CD14-positive monocyte (primary cell): ENCODE measurements around the gene NME1. TPM values are rescaled to one million over a fixed set of nuclear protein-coding genes. Genes with fewer than 3 reads are reported as not detected.
"Not testable (repeated sequence)": the region's sequence is repeated elsewhere in the genome, so short reads cannot be mapped to it uniquely, and the experiment has no call there.

Experiments used
- DNase-seq, 3 donors: peaks; one replicate each; pipeline ENCODE4 v3.0.0-alpha.2; 2011 to 2022
- H2AFZ ChIP-seq: 2 replicates; pipeline ENCODE4 v1.6.0; 2012; ENCODE audit warnings: mild to moderate bottlenecking, low read depth, low read length, inconsistent platforms; ENCODE audit not compliant: insufficient read depth, poor library complexity, severe bottlenecking
- H3K27ac ChIP-seq, 2 donors: 1 replicate in 1 of 2; 2 replicates in 1 of 2; pipeline ENCODE4 v1.5.1; 2012 to 2013; ENCODE audit warnings: low read length in 2 of 2, control low read depth in 1 of 2, inconsistent platforms in 1 of 2, low read depth in 1 of 2, mild to moderate bottlenecking in 1 of 2
- H3K27me3 ChIP-seq, 2 donors: one replicate each; pipeline versions ENCODE4 v1.6.0 to v1.6.1; 2011 to 2013; ENCODE audit warnings: low read length in 2 of 2; ENCODE audit not compliant: control insufficient read depth in 2 of 2, insufficient read depth in 2 of 2
- H3K36me3 ChIP-seq, 2 donors: replicated peaks in 1 of 2; 1 replicate in 1 of 2; 2 replicates in 1 of 2; pipeline versions ENCODE4 v1.5.1 to v1.6.1; 2012 to 2013; ENCODE audit warnings: low read length in 2 of 2, control low read depth in 1 of 2, inconsistent platforms in 1 of 2, mild to moderate bottlenecking in 1 of 2; ENCODE audit not compliant: insufficient read depth in 2 of 2, control insufficient read depth in 1 of 2
- H3K4me1 ChIP-seq, 2 donors: 1 replicate in 1 of 2; 2 replicates in 1 of 2; pipeline versions ENCODE4 v1.5.1 to v1.6.1; 2012 to 2013; ENCODE audit warnings: low read length in 2 of 2, control low read depth in 1 of 2, inconsistent platforms in 1 of 2, mild to moderate bottlenecking in 1 of 2, moderate library complexity in 1 of 2; ENCODE audit not compliant: insufficient read depth in 2 of 2, control insufficient read depth in 1 of 2
- H3K4me2 ChIP-seq: replicated peaks from 2 replicates; pipeline ENCODE3; 2012; ENCODE audit warnings: low read length, moderate library complexity, mild to moderate bottlenecking; ENCODE audit not compliant: poor library complexity, severe bottlenecking; ENCODE audit errors: extremely low read depth
- H3K4me3 ChIP-seq, 3 experiments: fragments of 200-600 bp in 1 of 3; sonication (generic) in 1 of 3; replicated peaks in 1 of 3; 1 replicate in 2 of 3; 2 replicates in 1 of 3; pipeline ENCODE4 v1.5.1; 2011 to 2013; ENCODE audit warnings: low read length in 3 of 3, mild to moderate bottlenecking in 3 of 3, control low read depth in 2 of 3, low read depth in 2 of 3, inconsistent platforms in 1 of 3, moderate library complexity in 1 of 3
- H3K79me2 ChIP-seq: 2 replicates; pipeline ENCODE4 v1.6.0; 2012; ENCODE audit warnings: mild to moderate bottlenecking, control low read depth, inconsistent platforms, low read length, moderate library complexity; ENCODE audit not compliant: insufficient read depth
- H3K9ac ChIP-seq: 2 replicates; pipeline ENCODE4 v1.6.0; 2017; ENCODE audit warnings: low read length, mild to moderate bottlenecking; ENCODE audit not compliant: insufficient read depth, poor library complexity, severe bottlenecking
- H3K9me3 ChIP-seq, 2 donors: replicated peaks in 1 of 2; 1 replicate in 1 of 2; 2 replicates in 1 of 2; pipeline versions ENCODE4 v1.5.1 to v1.6.1; 2012 to 2013; ENCODE audit warnings: low read length in 2 of 2, control low read depth in 1 of 2; ENCODE audit not compliant: control insufficient read depth in 1 of 2, insufficient read depth in 1 of 2
- H4K20me1 ChIP-seq: 2 replicates; pipeline ENCODE4 v1.6.0; 2012; ENCODE audit warnings: mild to moderate bottlenecking, low read length, control low read depth, moderate library complexity; ENCODE audit not compliant: insufficient read depth
- H3K27ac Mint-ChIP-seq, 7 donors: one replicate each; pipeline ENCODE4 v1.8.0; 2020; ENCODE audit warnings: mild to moderate bottlenecking in 7 of 7, mixed read lengths in 7 of 7, moderate library complexity in 6 of 7, inconsistent platforms in 2 of 7
- H3K27me3 Mint-ChIP-seq, 3 donors: one replicate each; pipeline ENCODE4 v1.8.0; 2021 to 2022; ENCODE audit warnings: low read depth in 3 of 3, mild to moderate bottlenecking in 3 of 3, mixed read lengths in 3 of 3, moderate library complexity in 3 of 3, inconsistent platforms in 1 of 3
- H3K36me3 Mint-ChIP-seq, 2 donors: one replicate each; pipeline ENCODE4 v1.8.0; 2020; ENCODE audit warnings: mixed read lengths in 2 of 2, inconsistent platforms in 1 of 2, mild to moderate bottlenecking in 1 of 2
- H3K4me1 Mint-ChIP-seq: one replicate; pipeline ENCODE4 v1.8.0; 2020; ENCODE audit warnings: mild to moderate bottlenecking, mixed read lengths
- H3K4me3 Mint-ChIP-seq, 2 donors: one replicate each; pipeline ENCODE4 v1.8.0; 2020; ENCODE audit warnings: mild to moderate bottlenecking in 2 of 2, mixed read lengths in 2 of 2, moderate library complexity in 1 of 2
- H3K9me3 Mint-ChIP-seq, 7 donors: one replicate each; pipeline ENCODE4 v1.8.0; 2020 to 2022; ENCODE audit warnings: mixed read lengths in 7 of 7, mild to moderate bottlenecking in 6 of 7, moderate library complexity in 6 of 7, inconsistent platforms in 2 of 7
- CTCF ChIP-seq: fragments of 200-600 bp; IDR thresholded peaks from one replicate; pipeline ENCODE4 v1.8.0; 2022; ENCODE audit warnings: antibody characterized with exemption, mild to moderate bottlenecking
- WGBS: methylation state at CpG from one replicate; pipeline ENCODE4 v1.1.5; 2013; ENCODE audit warnings: missing lambda C conversion rate; ENCODE audit not compliant: insufficient coverage; 5-methylcytosine and 5-hydroxymethylcytosine counted together
- intact Hi-C, 2 donors: fragments of 100-400 bp; cut with micrococcal nuclease; formaldehyde crosslinking; loops; one replicate each; pipeline versions ENCODE4 v1.15.0 to v1.15.1; 2023
- polyA minus RNA-seq: library from RNA; depleted of rRNA, polyadenylated mRNA; stranded (reverse); fragments of >200 nt; gene quantifications from 2 replicates; pipeline ENCODE4 v1.2.3, GENCODE V29; 2012
- polyA plus RNA-seq, 3 donors: library from polyadenylated mRNA; depleted of rRNA in 1 of 3; unstranded in 2 of 3; stranded (reverse) in 1 of 3; fragments of 300-500 nt in 2 of 3; fragments of >200 nt in 1 of 3; fragmentation: Illumina TruSeq in 2 of 3; gene quantifications; 1 replicate in 2 of 3; 2 replicates in 1 of 3; pipeline ENCODE4 v1.2.3, GENCODE V29; 2012 to 2021
- total RNA-seq, 12 experiments: library from RNA in 1 of 12; stranded (reverse) in 1 of 12; fragments of 120-200 nt in 1 of 12; gene quantifications; one replicate each; pipeline ENCODE4 v1.2.4 and lab custom pipeline; 2013 to 2026; ENCODE audit warnings: mixed read lengths in 6 of 12, inconsistent platforms in 1 of 12

Gene NME1
- total RNA-seq (2013), result 14.0 TPM
- polyA plus RNA-seq (10 to 100 TPM; 14.8 to 51.4 (median 20.8) TPM), polyA minus RNA-seq (5.1 and 11.3 TPM in 2 replicates), total RNA-seq (lab: John Stamatoyannopoulos, UW) (0.17 to 3.7 (median 2.8) reads per million in 11 experiments)

GRCh38 chr17:51153210-51154072 lies at the start of gene NME1:
NME1 (plus strand) TSS chr17:51153559; CDS start chr17:51155655, 2,096 bp downstream.
- Histone ChIP-seq H3K9ac (peak within 1 kb of the TSS; percentile 69), H3K27me3 (no peaks in the 10 kb centered on the region), H3K4me3 (peak within 1 kb of the TSS; percentile 68 to 86 (median 80)), H3K79me2 (peaks cover 24% of the 10 kb centered on the region), H3K9me3 (no peaks in the 10 kb centered on the region), H3K4me1 (peaks cover 18 to 19% of the 10 kb centered on the region in 2 donors), H2AFZ (peak within 1 kb of the TSS; percentile 90), H3K36me3 (peaks cover 2 to 7% of the 10 kb centered on the region in 2 donors), H4K20me1 (no peaks in the 10 kb centered on the region), H3K27ac (peak within 1 kb of the TSS; percentile 55 to 87), H3K4me2 (peak within 1 kb of the TSS; percentile 89)
- Mint-ChIP-seq H3K4me3 (no peak within 1 kb of the TSS), H3K36me3 (peaks cover 10 to 17% of the 10 kb centered on the region in 2 donors), H3K27me3 (peaks cover 0 to 2% (median 0%) of the 10 kb centered on the region in 3 donors), H3K27ac (no peak within 1 kb of the TSS), H3K9me3 (no peaks in the 10 kb centered on the region), H3K4me1 (no peaks in the 10 kb centered on the region)
- intact Hi-C loops, result loop anchor here (1.0 to 10.0 kb wide), 6 partner anchors 33 to 289 kb away; partner anchors contain the start of genes SPAG9 (in 2 of the 2) and TOB1 (in 1 of the 2)
- WGBS, result under 1% methylated on average over 56 of the region's 60 CpGs
- DNase-seq, result peak; percentile 97 to 99 (median 99)
- peak; percentile 76 for TF ChIP-seq CTCF

- no peak overlapping the region for H3K4me3 ChIP-seq
- H3K4me1 Mint-ChIP-seq, result peaks cover 15% of the 10 kb centered on the region
- peaks cover 7 to 28% of the 10 kb centered on the region in 2 donors for H3K36me3 Mint-ChIP-seq
- H3K36me3 ChIP-seq, result peaks cover 2 to 8% of the 10 kb centered on the region in 2 donors
- no peaks in the 10 kb centered on the region for H3K9me3 Mint-ChIP-seq
- no peak for DNase-seq
- intact Hi-C loops, result no loop called here
- no peak overlapping the region for H3K4me2 ChIP-seq
- TF ChIP-seq CTCF, result no peak
- peaks cover 93% of the 10 kb centered on the region for H4K20me1 ChIP-seq
- H3K4me1 ChIP-seq, result peaks cover 8 to 10% of the 10 kb centered on the region in 2 donors
- no peak overlapping the region for H2AFZ ChIP-seq
- no CpG with 5 or more reads among the region's 1 CpG for WGBS
- H3K9ac ChIP-seq, result no peak overlapping the region
- peak overlapping the region in 1 of 7 donors; percentile 68 for H3K27ac Mint-ChIP-seq
- no peak overlapping the region for H3K27ac ChIP-seq
- peaks cover 0 to 2% (median 0%) of the 10 kb centered on the region in 3 donors for H3K27me3 Mint-ChIP-seq
- H3K27me3 ChIP-seq, result no peaks in the 10 kb centered on the region
- no peak overlapping the region for H3K4me3 Mint-ChIP-seq
- no peaks in the 10 kb centered on the region for H3K9me3 ChIP-seq
- peaks cover 97% of the 10 kb centered on the region for H3K79me2 ChIP-seq
These were observed 45.6 kb upstream of the NME1 start for GRCh38 chr17:51107778-51108177.

- peaks cover 100% of the 10 kb centered on the region for H3K79me2 ChIP-seq
- not testable (repeated sequence) for H3K9me3 ChIP-seq, H3K9ac ChIP-seq, H2AFZ ChIP-seq, H3K27me3 Mint-ChIP-seq, H3K9me3 Mint-ChIP-seq, H3K36me3 ChIP-seq, H3K4me3 Mint-ChIP-seq, H3K27me3 ChIP-seq
- Mint-ChIP-seq H3K27ac (peak overlapping the region in 6 of 7 donors; percentile 54 to 85 (median 72)), H3K36me3 (peaks cover 9 to 34% of the 10 kb centered on the region in 2 donors), H3K4me1 (peaks cover 42% of the 10 kb centered on the region)
- peak overlapping the region in 1 of 3 experiments; percentile 14 for H3K4me3 ChIP-seq
- peaks cover 13 to 16% of the 10 kb centered on the region in 2 donors for H3K4me1 ChIP-seq
- intact Hi-C loops, result loop anchor here in 1 of 2 donors (5.0 to 10.0 kb wide), 2 partner anchors 40 to 48 kb away; partner anchors contain the start of gene NME1
- H3K27ac ChIP-seq, result peak overlapping the region; percentile 48 to 54
- H3K4me2 ChIP-seq, result peak overlapping the region; percentile 39
- WGBS, result 75% methylated on average over 4 of the region's 16 CpGs
- DNase-seq, result peak; percentile 71 to 80 (median 72)
- peaks cover 98% of the 10 kb centered on the region for H4K20me1 ChIP-seq
These were observed 40.8 kb upstream of the NME1 start for GRCh38 chr17:51112303-51113222.
